HTR-8/SVneo (cell line): ENCODE data around the gene DDC.
"Not testable (repeated sequence)": the region's sequence is repeated elsewhere in the genome, so short reads cannot be mapped to it uniquely, and the experiment has no call there.

Source experiments
- DNase-seq: peaks from one replicate; pipeline ENCODE4 v3.0.0; 2011; ENCODE audit warnings: low spot score, mixed read lengths; ENCODE audit not compliant: insufficient read length
- FAIRE-seq: peaks from 2 replicates; lab custom pipeline; 2011; peaks lifted over from hg19 to GRCh38; lab: Jason Lieb, UNC

The DDC gene

GRCh38 chr7:50466815-50467585, 98.2 kb downstream of the DDC start:
- FAIRE-seq (no peak), DNase-seq (no peak)

- no peak for FAIRE-seq
- DNase-seq: no peak
Measured at GRCh38 chr7:50463035-50463434, 102.2 kb downstream of the DDC start.

- FAIRE-seq: no peak
- DNase-seq: no peak
Measured at GRCh38 chr7:50462361-50462760, 102.8 kb downstream of the DDC start.

- FAIRE-seq (no peak), DNase-seq (no peak)
Measured at GRCh38 chr7:50461695-50462094, 103.5 kb downstream of the DDC start.

GRCh38 chr7:50459183-50459582, 106.0 kb downstream of the DDC start:
- FAIRE-seq, DNase-seq: not testable (repeated sequence)

GRCh38 chr7:50458651-50459050, 106.6 kb downstream of the DDC start:
- DNase-seq, FAIRE-seq: not testable (repeated sequence)

GRCh38 chr7:50456371-50457123, 108.7 kb downstream of the DDC start:
- no peak for DNase-seq

GRCh38 chr7:50455658-50456057, 109.5 kb downstream of the DDC start:
- DNase-seq: no peak

More at GRCh38 chr7:50456371-50457123, 108.7 kb downstream of the DDC start:
- no peak for FAIRE-seq

GRCh38 chr7:50454968-50455367, 110.2 kb downstream of the DDC start:
- no peak for DNase-seq
- no peak for FAIRE-seq

More at GRCh38 chr7:50455658-50456057, 109.5 kb downstream of the DDC start:
- FAIRE-seq: no peak

GRCh38 chr7:50450590-50451032, 114.6 kb downstream of the DDC start:
- FAIRE-seq (no peak), DNase-seq (no peak)

- FAIRE-seq (peak; percentile 97), DNase-seq (peak; percentile 72)
Measured at GRCh38 chr7:50449881-50450589, 115.2 kb downstream of the DDC start, which contains the start of gene FIGNL1. TSS of gene FIGNL1 (minus strand) at chr7:50450350. CDS start at chr7:50447287, 3,063 bp downstream.

- no peak for FAIRE-seq
- DNase-seq: no peak
Measured at GRCh38 chr7:50449501-50449880, 115.7 kb downstream of the DDC start.

GRCh38 chr7:50448823-50449222, 116.4 kb downstream of the DDC start:
- DNase-seq (no peak), FAIRE-seq (no peak)

- DNase-seq: no peak
- FAIRE-seq: no peak
Measured at GRCh38 chr7:50446542-50446960, 118.7 kb downstream of the DDC start.

- FAIRE-seq (no peak), DNase-seq (peak; percentile 13)
Measured at GRCh38 chr7:50436133-50436806, 128.9 kb downstream of the DDC start.

- no peak for FAIRE-seq
- no peak for DNase-seq
Measured at GRCh38 chr7:50431722-50432305, 133.4 kb downstream of the DDC start.

GRCh38 chr7:50431316-50431715, 133.9 kb downstream of the DDC start:
- FAIRE-seq (no peak), DNase-seq (no peak)

GRCh38 chr7:50428911-50429310, 136.3 kb downstream of the DDC start:
- DNase-seq (no peak), FAIRE-seq (no peak)

GRCh38 chr7:50427518-50427917, 137.7 kb downstream of the DDC start:
- FAIRE-seq: no peak
- DNase-seq: no peak
